NT2/D1 (cell line): ENCODE data around the gene RFPL4AL1.

Source experiments
- SUZ12 ChIP-seq: IDR thresholded peaks from 2 replicates; pipeline ENCODE4 v1.6.1; 2011; ENCODE audit not compliant: insufficient read length, insufficient read depth; ENCODE audit errors: extremely low read depth
- YY1 ChIP-seq: IDR thresholded peaks from 2 replicates; pipeline ENCODE4 v1.6.1; 2011; ENCODE audit not compliant: insufficient read length, insufficient read depth

GRCh38 chr19:55738302-55738701 is 30.6 kb upstream of the RFPL4AL1 start, which contains the start of gene NLRP9:
- no peak for TF ChIP-seq YY1
- TF ChIP-seq SUZ12 = no peak
